Neural cell (in vitro differentiated cells): ENCODE data around the gene CEP170B. TPM values are rescaled to one million over a fixed set of nuclear protein-coding genes. Genes with fewer than 3 reads are reported as not detected.

ENCODE experiments used
- H2AFZ ChIP-seq: fragments of 200-600, 300-800 bp; sonication (generic), shearing (Covaris generic); 2 replicates; pipeline ENCODE4 v1.6.0; 2014; ENCODE audit warnings: low read depth, mild to moderate bottlenecking, antibody characterized with exemption, low read length, moderate library complexity
- H3F3A ChIP-seq: fragments of 200-600 bp; shearing (Covaris generic); 2 replicates; pipeline ENCODE4 v1.6.1; 2016; ENCODE audit warnings: mild to moderate bottlenecking, moderate library complexity, mixed read lengths, antibody characterized with exemption, low read length; ENCODE audit not compliant: insufficient read depth, poor library complexity, severe bottlenecking
- H3K27ac ChIP-seq: fragments of 200-600, 300-800 bp; sonication (generic), shearing (Covaris generic); 2 replicates; pipeline ENCODE4 v1.5.1; 2014; ENCODE audit warnings: mild to moderate bottlenecking, low read length, moderate library complexity
- H3K27me3 ChIP-seq: fragments of 300-800, 200-600 bp; sonication (generic), shearing (Covaris generic); 2 replicates; pipeline ENCODE4 v1.6.0; 2014; ENCODE audit warnings: mild to moderate bottlenecking, low read depth, low read length, moderate library complexity; ENCODE audit not compliant: insufficient read depth
- H3K36me3 ChIP-seq: fragments of 300-800, 200-600 bp; sonication (generic), shearing (Covaris generic); 2 replicates; pipeline ENCODE4 v1.5.1; 2014; ENCODE audit warnings: mild to moderate bottlenecking, antibody characterized with exemption, low read length, moderate library complexity; ENCODE audit not compliant: insufficient read depth
- H3K4me2 ChIP-seq: fragments of 300-800, 200-600 bp; sonication (generic), shearing (Covaris generic); 2 replicates; pipeline ENCODE4 v1.6.0; 2014; ENCODE audit warnings: mild to moderate bottlenecking, low read length
- H3K4me3 ChIP-seq: fragments of 300-800, 200-600 bp; sonication (generic), shearing (Covaris generic); 2 replicates; pipeline ENCODE4 v1.5.1; 2014; ENCODE audit warnings: mild to moderate bottlenecking, low read length, moderate library complexity
- H3K79me2 ChIP-seq: fragments of 200-600 bp; shearing (Covaris generic); replicated peaks from 2 replicates; pipeline ENCODE4 v1.6.0; 2014; ENCODE audit warnings: mild to moderate bottlenecking, low read length, moderate library complexity; ENCODE audit not compliant: insufficient read depth
- H3K9ac ChIP-seq: fragments of 300-800, 200-600 bp; sonication (generic), shearing (Covaris generic); 2 replicates; pipeline ENCODE4 v1.6.1; 2016; ENCODE audit warnings: mild to moderate bottlenecking, low read length, mixed read lengths
- H3K9me2 ChIP-seq: fragments of 200-600 bp; shearing (Covaris generic); 2 replicates; pipeline ENCODE4 v1.6.1; 2016; ENCODE audit warnings: mild to moderate bottlenecking, low read length, mixed read lengths; ENCODE audit not compliant: insufficient read depth
- H3K9me3 ChIP-seq: fragments of 200-600, 300-800 bp; sonication (generic), shearing (Covaris generic); 2 replicates; pipeline ENCODE4 v1.6.1; 2016; ENCODE audit warnings: mild to moderate bottlenecking, mixed run types, low read length, moderate library complexity, mixed read lengths
- H4K20me1 ChIP-seq: fragments of 200-600 bp; shearing (Covaris generic); 2 replicates; pipeline ENCODE4 v1.6.1; 2016; ENCODE audit warnings: mild to moderate bottlenecking, mixed run types; ENCODE audit not compliant: insufficient read depth
- CTCF ChIP-seq: fragments of 450-650 bp; IDR thresholded peaks from 2 replicates; pipeline ENCODE4 v1.5.1; 2014; ENCODE audit warnings: antibody characterized with exemption, mild to moderate bottlenecking, moderate library complexity; ENCODE audit not compliant: poor library complexity, severe bottlenecking
- EP300 ChIP-seq: fragments of 450-650 bp; conservative IDR thresholded peaks from 2 replicates; pipeline ENCODE4 v1.6.1; 2014; ENCODE audit warnings: antibody characterized with exemption, mild to moderate bottlenecking, moderate library complexity; ENCODE audit not compliant: poor library complexity, severe bottlenecking
- EZH2 ChIP-seq: fragments of 200-600, 300-800 bp; shearing (Covaris generic), sonication (generic); IDR thresholded peaks from 2 replicates; pipeline ENCODE4 v1.6.1; 2014; ENCODE audit warnings: antibody characterized with exemption, low read length, borderline replicate concordance, mild to moderate bottlenecking; ENCODE audit not compliant: insufficient read depth, poor library complexity, severe bottlenecking
- MXI1 ChIP-seq: fragments of 450-650 bp; conservative IDR thresholded peaks from 2 replicates; pipeline ENCODE4 v1.6.1; 2014; ENCODE audit warnings: antibody characterized with exemption, mild to moderate bottlenecking; ENCODE audit not compliant: poor library complexity, severe bottlenecking
- POLR2AphosphoS5 ChIP-seq: IDR thresholded peaks from 2 replicates; pipeline ENCODE4 v1.6.1; 2012
- RAD21 ChIP-seq: fragments of 450-650 bp; conservative IDR thresholded peaks from 2 replicates; pipeline ENCODE4 v1.6.1; 2014; ENCODE audit warnings: antibody characterized with exemption, mild to moderate bottlenecking, moderate library complexity
- REST ChIP-seq: IDR thresholded peaks from 2 replicates; pipeline ENCODE4 v1.6.1; 2012; ENCODE audit warnings: borderline replicate concordance
- SMC3 ChIP-seq: fragments of 450-650 bp; conservative IDR thresholded peaks from 2 replicates; pipeline ENCODE4 v1.6.1; 2014; ENCODE audit warnings: antibody characterized with exemption, mild to moderate bottlenecking, moderate library complexity; ENCODE audit not compliant: poor library complexity
- TAF1 ChIP-seq: IDR thresholded peaks from 2 replicates; pipeline ENCODE4 v1.6.1; 2012; ENCODE audit warnings: low read depth
- polyA plus RNA-seq: library from polyadenylated mRNA; depleted of rRNA; stranded (reverse); fragments of >200 nt; gene quantifications from 2 replicates; pipeline ENCODE4 v1.2.3, GENCODE V29; 2014

Gene CEP170B
- polyA plus RNA-seq, 1 donor from 2014 or later, result 11.6 TPM

GRCh38 chr14:104852280-104852663, 12.8 kb upstream of the CEP170B start:
- Histone ChIP-seq H3K27me3 (no peaks in the 10 kb centered on the region), H3F3A (no peaks in the 10 kb centered on the region), H3K9ac (no peak overlapping the region), H3K79me2 (no peaks in the 10 kb centered on the region), H3K9me2 (no peaks in the 10 kb centered on the region), H3K9me3 (no peaks in the 10 kb centered on the region), H2AFZ (no peak overlapping the region), H3K36me3 (no peaks in the 10 kb centered on the region), H3K27ac (no peak overlapping the region), H3K4me3 (no peak overlapping the region), H3K4me2 (no peak overlapping the region), H4K20me1 (no peaks in the 10 kb centered on the region)
- TF ChIP-seq CTCF (no peak), EP300 (no peak), REST (no peak), EZH2 (no peak), SMC3 (no peak), TAF1 (no peak)

- H3F3A ChIP-seq, result no peaks in the 10 kb centered on the region
- no peaks in the 10 kb centered on the region for H3K27me3 ChIP-seq
- H3K9me3 ChIP-seq, result no peaks in the 10 kb centered on the region
- H3K9ac ChIP-seq, result no peak overlapping the region
- TF ChIP-seq RAD21, result no peak
- no peak for TF ChIP-seq EZH2
- TF ChIP-seq SMC3, result no peak
- TF ChIP-seq TAF1, result no peak
- no peak for TF ChIP-seq EP300
- TF ChIP-seq CTCF, result no peak
- TF ChIP-seq POLR2AphosphoS5, result no peak
- no peak for TF ChIP-seq REST
- no peak for TF ChIP-seq MXI1
- no peaks in the 10 kb centered on the region for H3K79me2 ChIP-seq
- no peaks in the 10 kb centered on the region for H3K9me2 ChIP-seq
- H3K4me2 ChIP-seq, result no peak overlapping the region
- H2AFZ ChIP-seq, result no peak overlapping the region
- no peaks in the 10 kb centered on the region for H3K36me3 ChIP-seq
- H3K27ac ChIP-seq, result no peak overlapping the region
- no peak overlapping the region for H3K4me3 ChIP-seq
- H4K20me1 ChIP-seq, result no peaks in the 10 kb centered on the region
These were observed 9.5 kb upstream of the CEP170B start for GRCh38 chr14:104855532-104856090.
